Gastrocnemius medialis (tissue), 4 donors: ENCODE data around the gene LHX5. TPM values are rescaled to one million over a fixed set of nuclear protein-coding genes. Genes with fewer than 3 reads are reported as not detected.

Experiments
- ATAC-seq, 2 donors: fragments of 150-250 bp; one replicate each; pipeline ENCODE4 v1.9.1; 2016
- DNase-seq, 2 donors: peaks; one replicate each; pipeline ENCODE4 v3.0.0-alpha.2; 2019
- H3K27ac ChIP-seq, 4 donors: fragments of 200-600 bp; sonication (generic); 1 replicate in 1 of 4; 2 replicates in 3 of 4; pipeline ENCODE4 v1.5.1; 2016 to 2018; ENCODE audit warnings: mild to moderate bottlenecking in 2 of 4, moderate library complexity in 1 of 4
- H3K27me3 ChIP-seq, 3 donors: fragments of 200-600 bp; sonication (generic) in 2 of 3; 1 replicate in 1 of 3; 2 replicates in 2 of 3; pipeline versions ENCODE4 v1.5.1 to v1.6.0; 2016 to 2019; ENCODE audit warnings: mild to moderate bottlenecking in 1 of 3, moderate library complexity in 1 of 3
- H3K36me3 ChIP-seq, 2 donors: fragments of 200-600 bp; sonication (generic) in 1 of 2; one replicate each; pipeline ENCODE4 v1.5.1; 2017 to 2018
- H3K4me1 ChIP-seq, 2 donors: fragments of 200-600 bp; sonication (generic) in 1 of 2; one replicate each; pipeline ENCODE4 v1.5.1; 2016 to 2017; ENCODE audit warnings: mild to moderate bottlenecking in 2 of 2
- H3K4me3 ChIP-seq, 4 donors: fragments of 200-600 bp; sonication (generic) in 3 of 4; 1 replicate in 1 of 4; 2 replicates in 3 of 4; pipeline ENCODE4 v1.5.1; 2016 to 2019; ENCODE audit warnings: mild to moderate bottlenecking in 2 of 4
- H3K9me3 ChIP-seq, 3 donors: fragments of 200-600 bp; sonication (generic) in 2 of 3; 1 replicate in 1 of 3; 2 replicates in 2 of 3; pipeline ENCODE4 v1.5.1; 2016 to 2019
- POLR2A ChIP-seq, 2 donors: fragments of 450-650 bp; IDR thresholded peaks; one replicate each; pipeline ENCODE4 v1.6.1; 2017; ENCODE audit warnings: antibody characterized with exemption in 2 of 2, mild to moderate bottlenecking in 2 of 2, moderate library complexity in 2 of 2
- in situ Hi-C, 4 donors: fragments of 200-750 bp; cut with MboI; loops; one replicate each; pipeline versions ENCODE4 v1.15.0 to v1.8.0; 2017; ENCODE audit warnings: low sequenced_read_pairs in 4 of 4
- intact Hi-C: fragments of 100-400 bp; cut with DNase I; formaldehyde crosslinking; loops from one replicate; pipeline ENCODE4 v1.15.1; 2023; ENCODE audit warnings: low total_unique reads
- total RNA-seq, 4 donors: library from RNA; depleted of rRNA; stranded (reverse); fragments of >200 nt; gene quantifications; one replicate each; pipeline versions ENCODE4 v1.1.0 to v1.2.3, GENCODE V29; 2016
- TF ChIP-seq, protein P1 (sequence below), 5 experiments: fragments of 450-650 bp in 3 of 5; fragments of 200-600 bp in 2 of 5; sonication (generic) in 2 of 5; IDR thresholded peaks in 4 of 5; conservative IDR thresholded peaks in 1 of 5; 1 replicate in 4 of 5; 2 replicates in 1 of 5; pipeline ENCODE4 v1.5.1; 2016 to 2019; ENCODE audit warnings: antibody characterized with exemption in 5 of 5, mild to moderate bottlenecking in 3 of 5, moderate library complexity in 3 of 5

LHX5 gene
- total RNA-seq, 4 donors from 2014 or later = not detected

DNA sequence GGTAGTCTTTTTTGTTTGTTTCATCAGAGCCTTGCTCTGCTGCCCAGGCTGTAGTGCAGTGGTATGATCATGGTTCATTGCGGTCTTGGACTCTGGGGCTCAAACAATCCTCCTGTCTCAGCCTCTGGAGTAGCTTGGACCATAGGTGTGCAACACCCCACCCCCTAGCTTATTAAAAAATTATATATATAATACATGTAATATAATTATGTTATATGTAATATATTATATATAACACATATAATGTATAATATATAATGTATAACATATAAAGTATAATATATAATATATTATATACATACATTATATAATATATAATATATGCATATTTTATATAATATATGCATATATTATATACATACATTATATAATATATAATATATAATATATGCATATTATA is 21.8 kb downstream of the LHX5 start:
- intact Hi-C loops = no loop called here
- no peak for TF ChIP-seq POLR2A (IDR thresholded peaks at IDR 0.05)
- TF ChIP-seq, protein P1, sequence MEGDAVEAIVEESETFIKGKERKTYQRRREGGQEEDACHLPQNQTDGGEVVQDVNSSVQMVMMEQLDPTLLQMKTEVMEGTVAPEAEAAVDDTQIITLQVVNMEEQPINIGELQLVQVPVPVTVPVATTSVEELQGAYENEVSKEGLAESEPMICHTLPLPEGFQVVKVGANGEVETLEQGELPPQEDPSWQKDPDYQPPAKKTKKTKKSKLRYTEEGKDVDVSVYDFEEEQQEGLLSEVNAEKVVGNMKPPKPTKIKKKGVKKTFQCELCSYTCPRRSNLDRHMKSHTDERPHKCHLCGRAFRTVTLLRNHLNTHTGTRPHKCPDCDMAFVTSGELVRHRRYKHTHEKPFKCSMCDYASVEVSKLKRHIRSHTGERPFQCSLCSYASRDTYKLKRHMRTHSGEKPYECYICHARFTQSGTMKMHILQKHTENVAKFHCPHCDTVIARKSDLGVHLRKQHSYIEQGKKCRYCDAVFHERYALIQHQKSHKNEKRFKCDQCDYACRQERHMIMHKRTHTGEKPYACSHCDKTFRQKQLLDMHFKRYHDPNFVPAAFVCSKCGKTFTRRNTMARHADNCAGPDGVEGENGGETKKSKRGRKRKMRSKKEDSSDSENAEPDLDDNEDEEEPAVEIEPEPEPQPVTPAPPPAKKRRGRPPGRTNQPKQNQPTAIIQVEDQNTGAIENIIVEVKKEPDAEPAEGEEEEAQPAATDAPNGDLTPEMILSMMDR (IDR thresholded peaks at IDR 0.05 in 4 of 5, conservative IDR thresholded peaks at IDR 0.05 in 1 of 5) = no peak
- Histone ChIP-seq H3K4me1 (no peaks in the 10 kb centered on the region), H3K27ac (no peak overlapping the region), H3K9me3 (no peaks in the 10 kb centered on the region), H3K27me3 (peaks cover 7 to 16% (median 7%) of the 10 kb centered on the region in 3 donors), H3K4me3 (no peak overlapping the region), H3K36me3 (no peaks in the 10 kb centered on the region)
- ATAC-seq (no peak), DNase-seq (no peak)
- in situ Hi-C loops = loop anchor here (25.0 kb wide), 2 partner anchors 138 to 462 kb away; no protein-coding TSS in a partner anchor

DNA sequence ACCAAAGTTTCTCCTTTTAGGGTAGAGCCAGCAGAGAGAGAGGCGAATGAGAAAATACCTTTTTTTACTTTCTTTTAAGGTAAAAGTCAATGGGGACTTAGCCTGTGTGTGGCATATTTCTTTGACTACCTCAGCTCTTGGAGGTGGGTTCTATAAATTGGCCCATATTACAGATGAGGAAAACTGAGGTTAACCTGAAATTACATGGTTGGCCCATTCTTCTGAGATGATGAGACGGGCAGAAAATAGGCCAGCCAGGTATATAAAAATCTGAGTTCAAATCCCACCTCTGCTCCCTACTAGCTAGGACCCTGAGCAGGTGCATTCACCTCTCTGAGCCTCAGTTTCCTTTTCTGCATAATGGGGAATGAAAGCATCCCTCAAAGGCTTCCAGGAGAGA is 22.4 kb downstream of the LHX5 start:
- Histone ChIP-seq H3K27me3 (peaks cover 7 to 16% (median 8%) of the 10 kb centered on the region in 3 donors), H3K9me3 (no peaks in the 10 kb centered on the region), H3K4me1 (no peaks in the 10 kb centered on the region), H3K36me3 (no peaks in the 10 kb centered on the region), H3K27ac (no peak overlapping the region), H3K4me3 (no peak overlapping the region)
- in situ Hi-C loops (loop anchor here in 1 of 4 donors (25.0 kb wide), 1 partner anchor 137 kb away; no protein-coding TSS in a partner anchor), intact Hi-C loops (no loop called here)
- TF ChIP-seq POLR2A (IDR thresholded peaks at IDR 0.05) = no peak
- TF ChIP-seq, protein P1 (IDR thresholded peaks at IDR 0.05 in 4 of 5, conservative IDR thresholded peaks at IDR 0.05 in 1 of 5) = no peak
- DNase-seq (no peak), ATAC-seq (no peak)

DNA sequence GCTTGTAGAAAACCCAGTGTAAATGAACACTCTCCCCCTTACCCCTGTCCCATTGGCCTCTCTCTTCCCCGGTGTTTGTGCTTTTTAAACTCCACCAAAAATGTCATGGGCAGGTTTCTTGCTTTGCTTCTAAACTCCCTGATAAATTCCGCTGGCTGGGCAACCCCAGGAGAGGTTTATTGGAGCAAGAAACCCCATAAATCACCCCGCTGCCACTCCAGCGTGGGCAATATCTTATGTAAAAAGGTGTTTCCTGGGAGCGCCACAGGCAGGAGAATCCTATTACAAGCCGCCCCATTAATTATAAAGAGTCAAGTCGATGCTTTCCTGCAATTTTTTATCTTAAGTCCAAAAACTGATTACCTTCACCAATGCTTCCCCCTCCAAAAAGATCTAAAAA is 22.8 kb downstream of the LHX5 start:
- no peak for DNase-seq
- intact Hi-C loops = no loop called here
- in situ Hi-C loops = loop anchor here in 1 of 4 donors (25.0 kb wide), 1 partner anchor 137 kb away; no protein-coding TSS in a partner anchor
- no peak overlapping the region for H3K4me3 ChIP-seq
- no peaks in the 10 kb centered on the region for H3K9me3 ChIP-seq
- H3K27ac ChIP-seq = no peak overlapping the region
- TF ChIP-seq, protein P1 (IDR thresholded peaks at IDR 0.05 in 4 of 5, conservative IDR thresholded peaks at IDR 0.05 in 1 of 5) = no peak
- no peak for TF ChIP-seq POLR2A (IDR thresholded peaks at IDR 0.05)
- H3K27me3 ChIP-seq = peaks cover 7 to 16% (median 12%) of the 10 kb centered on the region in 3 donors
- H3K4me1 ChIP-seq = no peaks in the 10 kb centered on the region
- no peaks in the 10 kb centered on the region for H3K36me3 ChIP-seq
- no peak for ATAC-seq

DNA sequence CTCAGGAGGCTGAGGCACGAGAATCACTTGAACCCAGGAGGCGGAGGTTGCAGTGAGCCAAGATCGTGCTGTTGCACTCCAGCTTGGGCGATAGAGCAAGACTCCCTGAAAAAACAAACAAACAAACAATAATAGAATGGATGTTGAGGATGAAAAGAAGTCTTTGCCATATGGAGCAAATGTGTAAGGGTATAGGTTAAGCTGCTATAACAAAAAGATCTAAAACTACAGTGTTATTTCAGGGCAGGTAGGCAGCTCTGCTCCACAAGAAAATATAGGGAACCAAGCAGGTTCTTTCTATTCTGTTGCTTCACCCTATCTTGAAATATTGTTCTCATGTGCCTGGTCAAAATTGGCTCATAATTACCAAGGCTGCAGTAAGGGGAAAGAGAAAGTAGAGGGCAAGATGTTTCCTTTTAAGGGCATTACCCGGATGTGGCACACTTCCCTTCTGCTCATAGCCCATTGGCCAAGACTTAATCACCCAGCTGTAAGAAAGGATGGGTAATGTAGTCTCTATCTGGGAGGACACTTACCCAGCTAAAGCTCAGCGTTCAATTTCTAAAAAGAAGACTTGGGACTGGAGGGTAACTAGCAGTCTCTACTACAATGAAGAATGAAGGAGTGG is 26.0 kb downstream of the LHX5 start:
- H3K4me1 ChIP-seq = no peaks in the 10 kb centered on the region
- intact Hi-C loops (no loop called here), in situ Hi-C loops (loop anchor here in 1 of 4 donors (25.0 kb wide), 1 partner anchor 133 kb away; no protein-coding TSS in a partner anchor)
- DNase-seq (no peak), ATAC-seq (no peak)
- H3K27me3 ChIP-seq = peaks cover 7 to 16% (median 13%) of the 10 kb centered on the region in 3 donors
- H3K36me3 ChIP-seq = no peaks in the 10 kb centered on the region
- no peak overlapping the region for H3K4me3 ChIP-seq
- TF ChIP-seq, protein P1 (IDR thresholded peaks at IDR 0.05 in 4 of 5, conservative IDR thresholded peaks at IDR 0.05 in 1 of 5) = no peak
- no peak for TF ChIP-seq POLR2A (IDR thresholded peaks at IDR 0.05)
- H3K27ac ChIP-seq = no peak overlapping the region
- H3K9me3 ChIP-seq = no peaks in the 10 kb centered on the region
